WTC11 (cell line): ENCODE data around the gene ACO2. TPM values are rescaled to one million over a fixed set of nuclear protein-coding genes. Genes with fewer than 3 reads are reported as not detected.
A peak's percentile ranks its signal among the peaks of the same experiment; 100 is the strongest.

Experiments used
- ATAC-seq: fragments of 200-7000 bp; cut with Tn5 transposase; 2 replicates; pipeline ENCODE4 v1.10.0; 2021; ENCODE audit warnings: mild to moderate bottlenecking, moderate library complexity
- CTCF ChIA-PET: fragments of 300-600 bp; sonication (Branson Sonifier 250); formaldehyde crosslinking; loops from one replicate; lab custom pipeline; 2021; ENCODE audit warnings: antibody characterized with exemption; lab: Charles Lee
- POLR2A ChIA-PET: fragments of 350-600 bp; sonication (Branson Sonifier 250); formaldehyde crosslinking; loops from one replicate; lab custom pipeline; 2021; ENCODE audit warnings: antibody characterized with exemption; lab: Charles Lee
- DNase-seq: peaks from one replicate; pipeline ENCODE4 v3.0.0; 2021; ENCODE audit warnings: low spot score
- H3K27ac Mint-ChIP-seq: 2 replicates; pipeline ENCODE4 v1.8.0; 2021; ENCODE audit warnings: mixed read lengths
- H3K27me3 Mint-ChIP-seq: 2 replicates; pipeline ENCODE4 v1.8.0; 2021; ENCODE audit warnings: low read depth, mild to moderate bottlenecking, moderate library complexity, mixed read lengths
- H3K36me3 Mint-ChIP-seq: 2 replicates; pipeline ENCODE4 v1.8.0; 2021; ENCODE audit warnings: mixed read lengths
- H3K4me1 Mint-ChIP-seq: 2 replicates; pipeline ENCODE4 v1.8.0; 2022; ENCODE audit warnings: mixed read lengths
- H3K4me3 Mint-ChIP-seq: 2 replicates; pipeline ENCODE4 v1.8.0; 2021; ENCODE audit warnings: mild to moderate bottlenecking, moderate library complexity, mixed read lengths
- H3K9me3 Mint-ChIP-seq: 2 replicates; pipeline ENCODE4 v1.8.0; 2021; ENCODE audit warnings: mixed read lengths
- CBFB ChIP-seq: sonication (generic); formaldehyde crosslinking; IDR thresholded peaks from 2 replicates; pipeline ENCODE4 v1.8.1; 2022; ENCODE audit warnings: mild to moderate bottlenecking, low read depth, missing genetic modification reagents
- CREB1 ChIP-seq: sonication (generic); formaldehyde crosslinking; IDR thresholded peaks from 2 replicates; pipeline ENCODE4 v1.8.0; 2023; ENCODE audit warnings: mild to moderate bottlenecking, missing genetic modification reagents
- CTCF ChIP-seq: fragments of 200-600 bp; IDR thresholded peaks from 2 replicates; pipeline ENCODE4 v1.8.0; 2022; ENCODE audit warnings: antibody characterized with exemption
- HMGA2 ChIP-seq: fragments of 250-450 bp; sonication (Bioruptor Pico); IDR thresholded peaks from 2 replicates; pipeline ENCODE4 v1.4.0; 2021; ENCODE audit warnings: mild to moderate bottlenecking, moderate library complexity
- JUN ChIP-seq: sonication (generic); formaldehyde crosslinking; IDR thresholded peaks from 2 replicates; pipeline ENCODE4 v1.8.0; 2023; ENCODE audit warnings: mild to moderate bottlenecking, missing genetic modification reagents
- MAX ChIP-seq: sonication (generic); formaldehyde crosslinking; IDR thresholded peaks from 2 replicates; pipeline ENCODE4 v1.8.0; 2022; ENCODE audit warnings: mild to moderate bottlenecking, missing genetic modification reagents
- MXD4 ChIP-seq: fragments of 250-450 bp; sonication (Bioruptor Pico); IDR thresholded peaks from 2 replicates; pipeline ENCODE4 v1.8.0; 2021; ENCODE audit warnings: mild to moderate bottlenecking, moderate library complexity, borderline replicate concordance
- NFE2L1 ChIP-seq: sonication (generic); formaldehyde crosslinking; IDR thresholded peaks from 2 replicates; pipeline ENCODE4 v1.8.1; 2023; ENCODE audit warnings: missing genetic modification reagents
- NR1H2 ChIP-seq: sonication (generic); formaldehyde crosslinking; IDR thresholded peaks from 2 replicates; pipeline ENCODE4 v1.9.0; 2021; ENCODE audit warnings: mild to moderate bottlenecking, moderate library complexity, missing genetic modification reagents
- NR3C1 ChIP-seq: sonication (generic); formaldehyde crosslinking; conservative IDR thresholded peaks from 2 replicates; pipeline ENCODE4 v1.8.1; 2023; ENCODE audit warnings: low read depth, mild to moderate bottlenecking, missing genetic modification reagents
- OVOL2 ChIP-seq: fragments of 250-450 bp; sonication (Bioruptor Pico); IDR thresholded peaks from 2 replicates; pipeline ENCODE4 v1.9.0; 2021; ENCODE audit warnings: mild to moderate bottlenecking, borderline replicate concordance
- PRDM15 ChIP-seq: sonication (generic); formaldehyde crosslinking; IDR thresholded peaks from 2 replicates; pipeline ENCODE4 v1.8.0; 2022; ENCODE audit warnings: missing genetic modification reagents
- SOX15 ChIP-seq: fragments of 250-450 bp; sonication (Bioruptor Pico); IDR thresholded peaks from 2 replicates; pipeline ENCODE4 v1.9.0; 2021; ENCODE audit warnings: mild to moderate bottlenecking
- TEAD1 ChIP-seq: sonication (generic); formaldehyde crosslinking; IDR thresholded peaks from 2 replicates; pipeline ENCODE4 v1.8.0; 2022; ENCODE audit warnings: mild to moderate bottlenecking, missing genetic modification reagents
- TEAD4 ChIP-seq: sonication (generic); formaldehyde crosslinking; IDR thresholded peaks from 2 replicates; pipeline ENCODE4 v1.8.0; 2022; ENCODE audit warnings: mild to moderate bottlenecking, missing genetic modification reagents
- USF1 ChIP-seq: sonication (generic); formaldehyde crosslinking; IDR thresholded peaks from 2 replicates; pipeline ENCODE4 v1.8.0; 2022; ENCODE audit warnings: mild to moderate bottlenecking, missing genetic modification reagents
- ZBTB21 ChIP-seq: sonication (generic); formaldehyde crosslinking; IDR thresholded peaks from 2 replicates; pipeline ENCODE4 v1.8.1; 2023; ENCODE audit warnings: mild to moderate bottlenecking, missing genetic modification reagents, borderline replicate concordance
- ZBTB43 ChIP-seq: sonication (generic); formaldehyde crosslinking; IDR thresholded peaks from 2 replicates; pipeline ENCODE4 v1.8.1; 2023; ENCODE audit warnings: mild to moderate bottlenecking, missing genetic modification reagents
- ZNF121 ChIP-seq: sonication (generic); formaldehyde crosslinking; IDR thresholded peaks from 2 replicates; pipeline ENCODE4 v1.8.0; 2023; ENCODE audit warnings: missing genetic modification reagents
- ZNF138 ChIP-seq: sonication (generic); formaldehyde crosslinking; conservative IDR thresholded peaks from 2 replicates; pipeline ENCODE4 v1.8.1; 2022; ENCODE audit warnings: mild to moderate bottlenecking, moderate library complexity, missing genetic modification reagents
- ZNF219 ChIP-seq: sonication (generic); formaldehyde crosslinking; IDR thresholded peaks from 2 replicates; pipeline ENCODE4 v1.8.0; 2023; ENCODE audit warnings: missing genetic modification reagents, mild to moderate bottlenecking, borderline replicate concordance
- ZNF232 ChIP-seq: sonication (generic); formaldehyde crosslinking; IDR thresholded peaks from 2 replicates; pipeline ENCODE4 v1.8.0; 2022; ENCODE audit warnings: mild to moderate bottlenecking, missing genetic modification reagents
- ZNF396 ChIP-seq: fragments of 250-450 bp; sonication (Bioruptor Pico); IDR thresholded peaks from 2 replicates; pipeline ENCODE4 v1.8.0; 2021; ENCODE audit warnings: mild to moderate bottlenecking, moderate library complexity, borderline replicate concordance
- ZNF416 ChIP-seq: fragments of 250-450 bp; sonication (Bioruptor Pico); IDR thresholded peaks from 2 replicates; pipeline ENCODE4 v1.9.0; 2021; ENCODE audit warnings: mild to moderate bottlenecking, inconsistent platforms
- ZNF423 ChIP-seq: fragments of 250-450 bp; sonication (Bioruptor Pico); IDR thresholded peaks from 2 replicates; pipeline ENCODE4 v2.1.2; 2022; ENCODE audit warnings: mild to moderate bottlenecking, moderate library complexity
- total RNA-seq: library from RNA; stranded (reverse); gene quantifications from 3 replicates; pipeline ENCODE4 v1.2.3, GENCODE V29; 2021

Gene ACO2
- total RNA-seq, 1 experiment from 2014 or later: 104 TPM

GRCh38 chr22:41444360-41445128 lies 24.4 kb upstream of the ACO2 start:
- ATAC-seq (peak; percentile 70), DNase-seq (peak; percentile 98)
- peak; percentile 12; the same call in 1 of the 2 replicates for TF ChIP-seq TEAD1 (CRISPR knock-in tag)
- 0 out of 2 replicates have a peak, but pooled peaks have one; percentile 29 for TF ChIP-seq JUN
- TF ChIP-seq CREB1: no peak
- TF ChIP-seq HMGA2 (CRISPR knock-in tag): no peak
- no peak for TF ChIP-seq NR3C1
- peak; percentile 33; the same call in 1 of the 2 replicates for TF ChIP-seq MAX (CRISPR knock-in tag)
- TF ChIP-seq PRDM15 (CRISPR knock-in tag): no peak
- TF ChIP-seq CTCF: no peak
- TF ChIP-seq ZNF416 (CRISPR knock-in tag): no peak
- TF ChIP-seq OVOL2: no peak
- TF ChIP-seq NFE2L1 (CRISPR knock-in tag): no peak
- TF ChIP-seq CBFB (CRISPR knock-in tag): no peak
- TF ChIP-seq ZNF121 (CRISPR knock-in tag): no peak
- no peak for TF ChIP-seq SOX15 (CRISPR knock-in tag)
- 0 out of 2 replicates have a peak, but pooled peaks have one; percentile 48 for TF ChIP-seq TEAD4 (CRISPR knock-in tag)
- no peak for TF ChIP-seq NR1H2 (CRISPR knock-in tag)
- no peak for TF ChIP-seq ZNF396 (CRISPR knock-in tag)
- TF ChIP-seq ZNF138 (CRISPR knock-in tag): no peak
- TF ChIP-seq ZBTB43 (CRISPR knock-in tag): 0 out of 2 replicates have a peak, but pooled peaks have one; percentile 36
- TF ChIP-seq ZNF232: 0 out of 2 replicates have a peak, but pooled peaks have one; percentile 28
- TF ChIP-seq USF1: no peak
- TF ChIP-seq ZNF219 (CRISPR knock-in tag): no peak
- TF ChIP-seq ZBTB21 (CRISPR knock-in tag): no peak
- TF ChIP-seq ZNF423: no peak
- no peak for TF ChIP-seq MXD4 (CRISPR knock-in tag)
- H3K27me3 Mint-ChIP-seq: no peaks in the 10 kb centered on the region
- peak overlapping the region; percentile 96 for H3K4me3 Mint-ChIP-seq
- H3K36me3 Mint-ChIP-seq: peaks cover 31% of the 10 kb centered on the region
- H3K9me3 Mint-ChIP-seq: no peaks in the 10 kb centered on the region
- POLR2A ChIA-PET: interaction anchor here (0.8 to 3.0 kb wide), 5 partner anchors 15 to 75 kb away, joined by 3 to 44 read pairs (median 8); partner anchors contain the start of genes ACO2, PHF5A and TEF
- H3K27ac Mint-ChIP-seq: peak overlapping the region; percentile 99
- H3K4me1 Mint-ChIP-seq: peaks cover 24% of the 10 kb centered on the region
- CTCF ChIA-PET: interaction anchor here (0.8 to 2.7 kb wide), 7 partner anchors 24 to 88 kb away, joined by 3 to 20 read pairs (median 5); partner anchors contain the start of genes ACO2 and PHF5A
